ENCODE measurements around the gene ADARB1.

DNA sequence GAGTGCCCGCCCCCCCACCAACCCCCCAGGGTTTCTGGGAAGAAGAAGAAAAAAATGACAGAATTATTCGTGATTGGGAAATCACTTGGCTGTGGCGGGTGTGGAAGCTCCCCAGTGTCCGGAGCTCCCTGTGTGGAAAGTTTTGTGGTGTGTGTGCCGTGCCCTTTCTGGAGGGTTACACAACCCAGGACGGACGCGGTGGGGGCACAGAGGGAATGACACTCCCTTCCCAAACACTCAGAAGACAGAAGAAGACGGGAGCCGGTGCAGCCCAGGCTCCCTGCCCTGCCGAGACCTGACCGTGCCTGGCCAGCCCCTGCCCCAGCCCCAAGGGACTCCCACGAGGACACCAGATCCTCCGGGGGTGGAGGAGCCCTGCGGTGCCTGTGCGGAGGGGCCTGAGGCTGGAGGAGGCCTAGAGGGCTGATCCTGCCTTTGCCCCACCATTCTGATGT is 33.0 kb upstream of the ADARB1 start:
- TF ChIP-seq, protein P1, sequence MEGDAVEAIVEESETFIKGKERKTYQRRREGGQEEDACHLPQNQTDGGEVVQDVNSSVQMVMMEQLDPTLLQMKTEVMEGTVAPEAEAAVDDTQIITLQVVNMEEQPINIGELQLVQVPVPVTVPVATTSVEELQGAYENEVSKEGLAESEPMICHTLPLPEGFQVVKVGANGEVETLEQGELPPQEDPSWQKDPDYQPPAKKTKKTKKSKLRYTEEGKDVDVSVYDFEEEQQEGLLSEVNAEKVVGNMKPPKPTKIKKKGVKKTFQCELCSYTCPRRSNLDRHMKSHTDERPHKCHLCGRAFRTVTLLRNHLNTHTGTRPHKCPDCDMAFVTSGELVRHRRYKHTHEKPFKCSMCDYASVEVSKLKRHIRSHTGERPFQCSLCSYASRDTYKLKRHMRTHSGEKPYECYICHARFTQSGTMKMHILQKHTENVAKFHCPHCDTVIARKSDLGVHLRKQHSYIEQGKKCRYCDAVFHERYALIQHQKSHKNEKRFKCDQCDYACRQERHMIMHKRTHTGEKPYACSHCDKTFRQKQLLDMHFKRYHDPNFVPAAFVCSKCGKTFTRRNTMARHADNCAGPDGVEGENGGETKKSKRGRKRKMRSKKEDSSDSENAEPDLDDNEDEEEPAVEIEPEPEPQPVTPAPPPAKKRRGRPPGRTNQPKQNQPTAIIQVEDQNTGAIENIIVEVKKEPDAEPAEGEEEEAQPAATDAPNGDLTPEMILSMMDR (conservative IDR thresholded peaks at IDR 0.05), result no peak
- TF ChIP-seq ZFX (IDR thresholded peaks at IDR 0.05), result no peak

Data from C4-2B (cell line).